Endodermal cell (in vitro differentiated cells): Measurements from ENCODE around the gene MED17. TPM values are rescaled to one million over a fixed set of nuclear protein-coding genes. Genes with fewer than 3 reads are reported as not detected.
"Not testable (repeated sequence)": the region's sequence is repeated elsewhere in the genome, so short reads cannot be mapped to it uniquely, and the experiment has no call there.

Experiments
- DNase-seq: peaks from one replicate; pipeline ENCODE4 v3.0.0-alpha.2; 2017
- H3K27ac ChIP-seq: 2 replicates; pipeline ENCODE4 v1.5.1; 2013; ENCODE audit warnings: mild to moderate bottlenecking, low read depth, low read length, moderate library complexity
- H3K27me3 ChIP-seq: 2 replicates; pipeline ENCODE4 v1.6.1; 2013; ENCODE audit warnings: mild to moderate bottlenecking, low read length, moderate library complexity; ENCODE audit not compliant: insufficient read depth, control insufficient read depth, poor library complexity, severe bottlenecking
- H3K36me3 ChIP-seq: 2 replicates; pipeline ENCODE4 v1.7.0; 2013; ENCODE audit warnings: mild to moderate bottlenecking, low read length, moderate library complexity; ENCODE audit not compliant: control insufficient read depth, insufficient read depth
- H3K4me1 ChIP-seq: one replicate; pipeline ENCODE4 v1.7.0; 2013; ENCODE audit warnings: low read length; ENCODE audit not compliant: control insufficient read depth, insufficient read depth
- H3K4me3 ChIP-seq: 2 replicates; pipeline ENCODE4 v1.5.1; 2013; ENCODE audit warnings: mild to moderate bottlenecking, low read length, moderate library complexity
- H3K9ac ChIP-seq: 2 replicates; pipeline ENCODE4 v1.6.1; 2013; ENCODE audit warnings: mild to moderate bottlenecking, low read length, moderate library complexity; ENCODE audit not compliant: poor library complexity, severe bottlenecking; ENCODE audit errors: extremely low read depth
- H3K9me3 ChIP-seq: 2 replicates; pipeline ENCODE4 v1.6.1; 2013; ENCODE audit warnings: mild to moderate bottlenecking, low read length, moderate library complexity; ENCODE audit not compliant: control insufficient read depth
- H3K27ac Mint-ChIP-seq: 2 replicates; pipeline ENCODE4 v1.8.0; 2020; ENCODE audit warnings: mixed read lengths
- H3K27me3 Mint-ChIP-seq: 2 replicates; pipeline ENCODE4 v1.8.0; 2021; ENCODE audit warnings: mild to moderate bottlenecking, mixed read lengths; ENCODE audit not compliant: insufficient read depth
- H3K36me3 Mint-ChIP-seq: 2 replicates; pipeline ENCODE4 v1.8.0; 2020; ENCODE audit warnings: low read depth, mixed read lengths
- H3K4me1 Mint-ChIP-seq: 2 replicates; pipeline ENCODE4 v1.8.0; 2020; ENCODE audit warnings: mixed read lengths
- H3K4me3 Mint-ChIP-seq: 2 replicates; pipeline ENCODE4 v1.8.0; 2020; ENCODE audit warnings: mild to moderate bottlenecking, moderate library complexity, mixed read lengths
- H3K9me3 Mint-ChIP-seq: 2 replicates; pipeline ENCODE4 v1.8.0; 2020; ENCODE audit warnings: mild to moderate bottlenecking, mixed read lengths
- CTCF ChIP-seq: fragments of 200-600 bp; sonication (generic); conservative IDR thresholded peaks from 2 replicates; pipeline ENCODE4 v1.5.0; 2021; ENCODE audit warnings: antibody characterized with exemption, mild to moderate bottlenecking
- WGBS, 2 experiments: methylation state at CpG; one replicate each; pipeline versions ENCODE4 v1.1.5 to v1.1.7; 2013; ENCODE audit warnings: missing lambda C conversion rate in 2 of 2, mixed read lengths in 1 of 2; ENCODE audit not compliant: insufficient coverage in 1 of 2, insufficient read length in 1 of 2; 5-methylcytosine and 5-hydroxymethylcytosine counted together
- total RNA-seq, 2 donors: library from RNA; stranded (reverse); fragmentation: NEBNext Ultra II Directional in 1 of 2; extraction: Animal tissue kit (Norgen Biotek cat#: 25700) in 1 of 2; gene quantifications; 2 replicates in 1 of 2; 3 replicates in 1 of 2; pipeline ENCODE4 v1.2.1, GENCODE V29; 2021

The MED17 gene
- total RNA-seq, 2 donors from 2014 or later, result 40.6 to 46.2 TPM

DNA sequence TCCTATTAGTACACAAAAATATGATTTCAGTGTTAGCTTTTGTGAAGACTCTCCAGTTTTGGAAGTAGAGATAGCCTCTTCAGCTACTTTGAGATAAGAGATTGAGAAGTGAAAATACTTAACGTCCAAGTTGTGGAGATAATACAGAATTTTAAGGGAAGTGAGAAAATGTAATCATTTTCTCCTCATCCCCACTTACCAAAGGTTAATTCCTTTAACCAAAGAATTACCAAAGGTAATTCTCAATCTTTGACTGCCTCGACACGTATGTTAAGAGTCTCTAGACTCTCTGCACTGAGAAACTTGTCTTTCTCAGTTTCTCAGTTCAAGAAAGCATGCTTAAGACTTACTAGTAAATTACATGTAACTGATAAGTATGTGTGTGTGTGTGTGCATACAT lies 27.3 kb upstream of the MED17 start:
- WGBS, 2 experiments, result 83% methylated on average over 3 of the region's 3 CpGs; no CpG with 5 or more reads in 1 of the 2 experiments
- no peak overlapping the region for H3K4me3 ChIP-seq
- no peaks in the 10 kb centered on the region for H3K9me3 ChIP-seq
- no peak overlapping the region for H3K27ac ChIP-seq
- Mint-ChIP-seq H3K27me3 (no peaks in the 10 kb centered on the region), H3K9me3 (no peaks in the 10 kb centered on the region), H3K4me3 (no peak overlapping the region), H3K4me1 (peaks cover 5% of the 10 kb centered on the region), H3K27ac (no peak overlapping the region), H3K36me3 (peaks cover 58% of the 10 kb centered on the region)
- H3K27me3 ChIP-seq, result no peaks in the 10 kb centered on the region
- TF ChIP-seq CTCF, result no peak
- DNase-seq, result no peak
- no peaks in the 10 kb centered on the region for H3K4me1 ChIP-seq
- H3K9ac ChIP-seq, result no peak overlapping the region
- peaks cover 53% of the 10 kb centered on the region for H3K36me3 ChIP-seq

GRCh38 chr11:93757301-93757700 lies 26.8 kb upstream of the MED17 start:
- H3K27ac Mint-ChIP-seq, result no peak overlapping the region
- Histone ChIP-seq H3K9ac (no peak overlapping the region), H3K36me3 (peaks cover 54% of the 10 kb centered on the region), H3K27me3 (no peaks in the 10 kb centered on the region), H3K4me1 (no peaks in the 10 kb centered on the region), H3K27ac (no peak overlapping the region), H3K9me3 (no peaks in the 10 kb centered on the region), H3K4me3 (no peak overlapping the region)
- H3K4me1 Mint-ChIP-seq, result peaks cover 5% of the 10 kb centered on the region
- H3K36me3 Mint-ChIP-seq, result peaks cover 54% of the 10 kb centered on the region
- DNase-seq, result no peak
- 94 to 95% methylated on average over 2 to 3 of the region's 3 CpGs for WGBS, 2 experiments
- H3K4me3 Mint-ChIP-seq, result no peak overlapping the region
- H3K27me3 Mint-ChIP-seq, result no peaks in the 10 kb centered on the region
- TF ChIP-seq CTCF, result no peak
- no peaks in the 10 kb centered on the region for H3K9me3 Mint-ChIP-seq

- no peak for TF ChIP-seq CTCF
- peaks cover 54% of the 10 kb centered on the region for H3K36me3 Mint-ChIP-seq
- H3K9ac ChIP-seq, result no peak overlapping the region
- DNase-seq, result no peak
- H3K4me1 ChIP-seq, result no peaks in the 10 kb centered on the region
- H3K36me3 ChIP-seq, result peaks cover 63% of the 10 kb centered on the region
- H3K9me3 ChIP-seq, result no peaks in the 10 kb centered on the region
- no peaks in the 10 kb centered on the region for H3K27me3 Mint-ChIP-seq
- no peak overlapping the region for H3K4me3 Mint-ChIP-seq
- no peak overlapping the region for H3K27ac Mint-ChIP-seq
- H3K27me3 ChIP-seq, result no peaks in the 10 kb centered on the region
- H3K9me3 Mint-ChIP-seq, result no peaks in the 10 kb centered on the region
- no peak overlapping the region for H3K27ac ChIP-seq
- 93 to 97% methylated on average over 20 to 38 of the region's 38 CpGs for WGBS, 2 experiments
- H3K4me1 Mint-ChIP-seq, result peaks cover 5% of the 10 kb centered on the region
- no peak overlapping the region for H3K4me3 ChIP-seq
These were observed 25.9 kb upstream of the MED17 start for GRCh38 chr11:93757924-93758865.

DNA sequence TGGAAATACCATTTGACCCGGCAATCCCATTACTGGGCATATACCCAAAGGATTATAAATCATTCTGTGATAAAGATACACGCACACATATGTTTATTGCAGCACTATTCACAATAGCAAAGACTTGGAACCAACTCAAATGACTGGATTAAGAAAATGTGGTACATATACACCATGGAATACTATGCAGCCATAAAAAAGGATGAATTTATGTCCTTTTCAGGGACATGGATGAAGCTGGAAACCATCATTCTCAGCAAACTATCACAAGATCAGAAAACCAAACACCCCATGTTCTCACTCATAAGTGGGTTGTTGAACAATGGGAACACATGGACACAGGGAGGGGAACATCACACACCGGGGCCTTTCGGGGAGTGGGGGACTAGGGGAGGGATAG lies 25.0 kb upstream of the MED17 start:
- WGBS, 2 experiments, result 80 to 100% methylated on average over 1 to 2 of the region's 4 CpGs
- H3K4me1 Mint-ChIP-seq, H3K9ac ChIP-seq, H3K4me1 ChIP-seq, H3K9me3 ChIP-seq, H3K27ac ChIP-seq, H3K4me3 Mint-ChIP-seq, DNase-seq, H3K27me3 ChIP-seq, H3K4me3 ChIP-seq, H3K27me3 Mint-ChIP-seq, H3K27ac Mint-ChIP-seq, H3K9me3 Mint-ChIP-seq: not testable (repeated sequence)
- peaks cover 56% of the 10 kb centered on the region for H3K36me3 ChIP-seq
- peaks cover 57% of the 10 kb centered on the region for H3K36me3 Mint-ChIP-seq
